OCI-LY7 (cell line): ENCODE data around the gene PIK3R4. TPM values are rescaled to one million over a fixed set of nuclear protein-coding genes. Genes with fewer than 3 reads are reported as not detected.

Experiments used
- BruUV-seq: library from RNA; stranded (reverse); fragments of 400-500 nt; replicated peaks from 2 replicates; lab custom pipeline; 2021; lab: Mats Ljungman, UMichigan
- CTCF ChIA-PET: fragments of 300-600 bp; sonication (Branson Sonifier 250); formaldehyde crosslinking; loops from one replicate; lab custom pipeline; 2022; ENCODE audit warnings: antibody characterized with exemption; ENCODE audit not compliant: unreplicated experiment; lab: Charles Lee
- POLR2A ChIA-PET: fragments of 300-600 bp; sonication (Branson Sonifier 250); formaldehyde crosslinking; loops from one replicate; lab custom pipeline; 2022; ENCODE audit warnings: antibody characterized with exemption; lab: Charles Lee
- DNase-seq: peaks from one replicate; pipeline ENCODE4 v3.0.0-alpha.2; 2015; ENCODE audit warnings: low spot score
- H2AFZ ChIP-seq: fragments of 200-600 bp; sonication (generic), shearing (Covaris generic); 2 replicates; pipeline ENCODE4 v1.6.1; 2014; ENCODE audit warnings: mild to moderate bottlenecking, antibody characterized with exemption, low read length, moderate library complexity
- H3K27ac ChIP-seq: fragments of 200-600 bp; sonication (generic); 2 replicates; pipeline ENCODE4 v1.5.1; 2014; ENCODE audit warnings: mixed run types, low read depth, mild to moderate bottlenecking, moderate library complexity, low read length, inconsistent platforms; ENCODE audit not compliant: poor library complexity, severe bottlenecking
- H3K36me3 ChIP-seq: fragments of 200-600 bp; sonication (generic); 2 replicates; pipeline ENCODE4 v1.6.1; 2014; ENCODE audit warnings: mild to moderate bottlenecking, antibody characterized with exemption, low read length, moderate library complexity, mixed read lengths; ENCODE audit not compliant: insufficient read depth
- H3K4me1 ChIP-seq: fragments of 200-600 bp; sonication (generic); 2 replicates; pipeline ENCODE4 v1.5.1; 2014; ENCODE audit warnings: mild to moderate bottlenecking, low read length; ENCODE audit not compliant: insufficient read depth, poor library complexity, severe bottlenecking
- H3K4me2 ChIP-seq: fragments of 200-600 bp; sonication (generic); 2 replicates; pipeline ENCODE4 v1.6.1; 2014; ENCODE audit warnings: mild to moderate bottlenecking, low read length
- H3K4me3 ChIP-seq: fragments of 200-600 bp; sonication (generic); 2 replicates; pipeline ENCODE4 v1.5.1; 2014; ENCODE audit warnings: mild to moderate bottlenecking, low read depth, low read length; ENCODE audit not compliant: poor library complexity, severe bottlenecking
- H3K79me2 ChIP-seq: fragments of 200-600 bp; sonication (generic); 2 replicates; pipeline ENCODE4 v1.6.1; 2016; ENCODE audit warnings: low read depth, mild to moderate bottlenecking, low read length, moderate library complexity, mixed read lengths; ENCODE audit not compliant: insufficient read depth
- H3K9me2 ChIP-seq: fragments of 200-600 bp; sonication (generic); 2 replicates; pipeline ENCODE4 v1.6.1; 2016; ENCODE audit warnings: mild to moderate bottlenecking, low read length, mixed read lengths; ENCODE audit not compliant: insufficient read depth
- H3K9me3 ChIP-seq: fragments of 200-600 bp; sonication (generic); 2 replicates; pipeline ENCODE4 v1.6.1; 2014; ENCODE audit warnings: mild to moderate bottlenecking, mixed run types, low read length, mixed read lengths
- H4K20me1 ChIP-seq: fragments of 200-600 bp; sonication (generic); 2 replicates; pipeline ENCODE4 v1.6.1; 2014; ENCODE audit warnings: mild to moderate bottlenecking, antibody characterized with exemption, low read length, moderate library complexity, mixed read lengths; ENCODE audit not compliant: insufficient read depth
- EZH2phosphoT487 ChIP-seq: fragments of 200-600 bp; sonication (generic); IDR thresholded peaks from 2 replicates; pipeline ENCODE4 v1.6.1; 2018; ENCODE audit warnings: low read depth, borderline replicate concordance, mild to moderate bottlenecking, mixed run types, antibody characterized with exemption, low read length, moderate library complexity, mixed read lengths
- intact Hi-C: fragments of 100-400 bp; cut with micrococcal nuclease; formaldehyde crosslinking; loops from one replicate; pipeline ENCODE4 v1.10.0; 2022; ENCODE audit not compliant: unreplicated experiment
- total RNA-seq, 2 experiments: library from RNA; depleted of rRNA in 1 of 2; stranded (reverse); fragments of >200 nt in 1 of 2; shearing (Covaris generic) in 1 of 2; gene quantifications; 2 replicates each; pipeline ENCODE4 v1.2.3, GENCODE V29; 2014 to 2022
- TF ChIP-seq, protein P1 (sequence below): fragments of 200-600 bp; sonication (generic); conservative IDR thresholded peaks from 2 replicates; pipeline ENCODE4 v1.5.1; 2014; ENCODE audit warnings: mild to moderate bottlenecking, antibody characterized with exemption, low read length, moderate library complexity, mixed read lengths

Gene PIK3R4
- total RNA-seq, 2 experiments from 2014 or later: 28.7 to 30.3 TPM

DNA sequence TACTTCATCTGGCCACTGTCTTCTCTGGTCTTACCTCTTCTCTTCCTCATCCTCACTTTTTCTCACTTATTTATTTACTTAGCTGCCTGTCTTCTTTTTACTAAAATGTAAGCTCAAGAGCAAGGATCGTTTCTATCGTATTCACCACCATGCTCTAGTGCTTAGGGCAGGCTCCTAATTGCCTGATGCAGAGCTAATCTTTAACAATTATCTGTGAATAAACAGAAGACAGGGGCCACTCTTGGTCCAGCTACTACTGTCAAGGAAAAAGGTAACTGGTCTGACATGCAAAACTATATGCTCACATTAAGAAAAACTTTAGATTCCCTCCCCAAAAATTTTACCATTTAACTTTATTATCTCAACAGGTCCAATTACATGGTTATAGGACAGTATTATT is 17.5 kb downstream of the PIK3R4 start:
- Histone ChIP-seq H3K4me3 (no peak overlapping the region), H4K20me1 (no peaks in the 10 kb centered on the region), H3K9me3 (no peaks in the 10 kb centered on the region), H3K4me2 (no peak overlapping the region), H3K9me2 (no peaks in the 10 kb centered on the region), H3K27ac (no peak overlapping the region), H3K4me1 (no peaks in the 10 kb centered on the region), H3K36me3 (peaks cover 48% of the 10 kb centered on the region), H3K79me2 (no peaks in the 10 kb centered on the region), H2AFZ (no peak overlapping the region)
- intact Hi-C loops: no loop called here
- POLR2A ChIA-PET: interaction anchor here (0.5 to 1.5 kb wide), 4 partner anchors 9 to 453 kb away, joined by 3 to 6 read pairs (median 4); no protein-coding TSS in a partner anchor
- TF ChIP-seq, protein P1, sequence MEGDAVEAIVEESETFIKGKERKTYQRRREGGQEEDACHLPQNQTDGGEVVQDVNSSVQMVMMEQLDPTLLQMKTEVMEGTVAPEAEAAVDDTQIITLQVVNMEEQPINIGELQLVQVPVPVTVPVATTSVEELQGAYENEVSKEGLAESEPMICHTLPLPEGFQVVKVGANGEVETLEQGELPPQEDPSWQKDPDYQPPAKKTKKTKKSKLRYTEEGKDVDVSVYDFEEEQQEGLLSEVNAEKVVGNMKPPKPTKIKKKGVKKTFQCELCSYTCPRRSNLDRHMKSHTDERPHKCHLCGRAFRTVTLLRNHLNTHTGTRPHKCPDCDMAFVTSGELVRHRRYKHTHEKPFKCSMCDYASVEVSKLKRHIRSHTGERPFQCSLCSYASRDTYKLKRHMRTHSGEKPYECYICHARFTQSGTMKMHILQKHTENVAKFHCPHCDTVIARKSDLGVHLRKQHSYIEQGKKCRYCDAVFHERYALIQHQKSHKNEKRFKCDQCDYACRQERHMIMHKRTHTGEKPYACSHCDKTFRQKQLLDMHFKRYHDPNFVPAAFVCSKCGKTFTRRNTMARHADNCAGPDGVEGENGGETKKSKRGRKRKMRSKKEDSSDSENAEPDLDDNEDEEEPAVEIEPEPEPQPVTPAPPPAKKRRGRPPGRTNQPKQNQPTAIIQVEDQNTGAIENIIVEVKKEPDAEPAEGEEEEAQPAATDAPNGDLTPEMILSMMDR: no peak
- no peak for TF ChIP-seq EZH2phosphoT487
- CTCF ChIA-PET: no interaction called here
- no TSS peak for BruUV-seq
- no peak for DNase-seq

DNA sequence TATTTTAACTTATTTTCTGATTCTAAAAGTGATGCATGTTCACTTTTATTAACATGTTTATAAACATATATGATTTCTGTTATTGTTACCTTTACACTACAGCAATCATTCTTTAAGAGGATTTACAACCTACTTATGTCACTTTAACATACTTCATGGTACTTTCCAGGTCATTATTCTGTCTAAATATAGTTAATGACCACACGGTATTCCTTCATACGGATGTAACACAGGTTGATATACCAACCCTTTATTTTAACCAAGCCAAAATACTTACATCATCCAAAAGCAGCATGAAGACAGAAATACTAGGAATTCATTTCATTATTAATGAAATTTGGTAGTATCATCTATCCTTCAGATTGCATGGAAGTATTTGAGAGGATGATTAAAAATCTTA is 18.6 kb downstream of the PIK3R4 start:
- Histone ChIP-seq H3K9me2 (no peaks in the 10 kb centered on the region), H3K27ac (no peak overlapping the region), H3K9me3 (no peaks in the 10 kb centered on the region), H3K79me2 (no peaks in the 10 kb centered on the region), H3K4me2 (no peak overlapping the region), H3K36me3 (peaks cover 43% of the 10 kb centered on the region), H3K4me3 (no peak overlapping the region), H3K4me1 (no peaks in the 10 kb centered on the region), H4K20me1 (no peaks in the 10 kb centered on the region), H2AFZ (no peak overlapping the region)
- intact Hi-C loops: no loop called here
- CTCF ChIA-PET: no interaction called here
- no TSS peak for BruUV-seq
- DNase-seq: no peak
- POLR2A ChIA-PET: interaction anchor here (0.6 to 1.5 kb wide), 3 partner anchors 8 to 19 kb away, joined by 3 to 6 read pairs (median 4); no protein-coding TSS in a partner anchor
- TF ChIP-seq, protein P1: no peak
- no peak for TF ChIP-seq EZH2phosphoT487

DNA sequence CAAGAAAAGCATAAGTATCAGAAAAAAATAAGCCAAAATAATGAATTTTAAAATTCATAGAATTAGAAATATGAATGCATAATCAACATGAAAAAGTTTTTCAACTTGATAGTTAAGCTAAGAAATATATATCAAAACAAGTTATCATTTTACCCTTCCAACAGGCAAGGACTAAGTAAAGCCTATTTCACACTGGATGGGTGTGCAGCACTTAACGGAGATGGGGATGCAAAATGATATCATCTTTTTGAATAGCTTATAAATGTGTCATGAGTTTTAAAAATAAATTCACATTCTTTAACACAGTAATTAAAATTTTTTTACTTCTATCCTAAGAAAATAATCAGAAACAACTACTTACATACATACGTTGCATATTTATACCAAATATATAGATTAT is 20.9 kb downstream of the PIK3R4 start:
- no peaks in the 10 kb centered on the region for H3K9me2 ChIP-seq
- POLR2A ChIA-PET: interaction anchor here (0.6 to 1.1 kb wide), 5 partner anchors 14 to 168 kb away, joined by 3 to 5 read pairs (median 3); partner anchors contain the start of gene ATP2C1
- no peak overlapping the region for H2AFZ ChIP-seq
- no peaks in the 10 kb centered on the region for H3K79me2 ChIP-seq
- H3K36me3 ChIP-seq: peaks cover 47% of the 10 kb centered on the region; the same call in 1 of the 2 replicates
- no peaks in the 10 kb centered on the region for H4K20me1 ChIP-seq
- H3K4me3 ChIP-seq: no peak overlapping the region
- no TSS peak for BruUV-seq
- DNase-seq: no peak
- H3K4me2 ChIP-seq: no peak overlapping the region
- CTCF ChIA-PET: no interaction called here
- H3K9me3 ChIP-seq: no peaks in the 10 kb centered on the region
- no peaks in the 10 kb centered on the region for H3K4me1 ChIP-seq
- TF ChIP-seq EZH2phosphoT487: no peak
- intact Hi-C loops: no loop called here
- H3K27ac ChIP-seq: no peak overlapping the region
